MCF 10A (cell line): ENCODE data around the gene MYO9A. TPM values are rescaled to one million over a fixed set of nuclear protein-coding genes. Genes with fewer than 3 reads are reported as not detected.

Experiments
- Bru-seq: library from RNA; stranded (reverse); fragments of 400-500 nt; gene quantifications from one replicate; lab custom pipeline; 2021; lab: Mats Ljungman, UMichigan
- BruChase-seq, 2 experiments: library from RNA; stranded (reverse); fragments of 400-500 nt; gene quantifications; one replicate each; lab custom pipeline; 2021; lab: Mats Ljungman, UMichigan
- BruUV-seq: library from RNA; stranded (reverse); fragments of 400-500 nt; replicated peaks from 2 replicates; lab custom pipeline; 2021; lab: Mats Ljungman, UMichigan
- CTCF ChIA-PET: fragments of 300-600 bp; sonication (Branson Sonifier 250); formaldehyde crosslinking; extraction: SDS; loops from one replicate; lab custom pipeline; 2021; ENCODE audit warnings: antibody characterized with exemption, inconsistent platforms; lab: Yijun Ruan, JAX
- POLR2A ChIA-PET: fragments of 300-600, 350-650 bp; sonication (Branson Sonifier 250); formaldehyde crosslinking; extraction: SDS; loops from one replicate; lab custom pipeline; 2020; ENCODE audit warnings: antibody characterized with exemption, inconsistent platforms; lab: Yijun Ruan, JAX
- DNase-seq: peaks from one replicate; pipeline ENCODE4 v3.0.0-alpha.2; 2018; ENCODE audit not compliant: unreplicated experiment
- H3K27ac Mint-ChIP-seq: one replicate; pipeline ENCODE4 v1.8.0; 2022; ENCODE audit warnings: mild to moderate bottlenecking, low read depth, mixed read lengths; ENCODE audit not compliant: unreplicated experiment
- H3K27me3 Mint-ChIP-seq: one replicate; pipeline ENCODE4 v1.8.0; 2022; ENCODE audit warnings: mixed read lengths; ENCODE audit not compliant: insufficient read depth, unreplicated experiment
- H3K36me3 Mint-ChIP-seq: one replicate; pipeline ENCODE4 v1.8.0; 2022; ENCODE audit warnings: mild to moderate bottlenecking, moderate library complexity, mixed read lengths; ENCODE audit not compliant: insufficient read depth, unreplicated experiment
- H3K4me1 Mint-ChIP-seq: one replicate; pipeline ENCODE4 v1.8.0; 2022; ENCODE audit warnings: mixed read lengths; ENCODE audit not compliant: insufficient read depth, unreplicated experiment
- H3K4me3 Mint-ChIP-seq: one replicate; pipeline ENCODE4 v1.8.0; 2022; ENCODE audit warnings: mild to moderate bottlenecking, moderate library complexity, mixed read lengths; ENCODE audit not compliant: unreplicated experiment
- H3K9me3 Mint-ChIP-seq: one replicate; pipeline ENCODE4 v1.8.0; 2022; ENCODE audit warnings: mixed read lengths; ENCODE audit not compliant: unreplicated experiment
- intact Hi-C: fragments of 100-400 bp; cut with micrococcal nuclease; formaldehyde crosslinking; loops from 2 replicates; pipeline ENCODE4 v1.14.1; 2022
- long read RNA-seq: library from polyadenylated mRNA; stranded (forward); transcript quantifications from one replicate; pipeline ENCODE4 v2.0.0, GENCODE V29; 2022
- total RNA-seq: library from RNA; stranded (reverse); gene quantifications from 2 replicates; pipeline ENCODE4 v1.2.3, GENCODE V29; 2022
- TF ChIP-seq, protein P1 (sequence below): fragments of 200-600 bp; IDR thresholded peaks from one replicate; pipeline ENCODE4 v1.8.0; 2022; ENCODE audit warnings: antibody characterized with exemption, mild to moderate bottlenecking; ENCODE audit not compliant: unreplicated experiment

MYO9A gene, protein sequence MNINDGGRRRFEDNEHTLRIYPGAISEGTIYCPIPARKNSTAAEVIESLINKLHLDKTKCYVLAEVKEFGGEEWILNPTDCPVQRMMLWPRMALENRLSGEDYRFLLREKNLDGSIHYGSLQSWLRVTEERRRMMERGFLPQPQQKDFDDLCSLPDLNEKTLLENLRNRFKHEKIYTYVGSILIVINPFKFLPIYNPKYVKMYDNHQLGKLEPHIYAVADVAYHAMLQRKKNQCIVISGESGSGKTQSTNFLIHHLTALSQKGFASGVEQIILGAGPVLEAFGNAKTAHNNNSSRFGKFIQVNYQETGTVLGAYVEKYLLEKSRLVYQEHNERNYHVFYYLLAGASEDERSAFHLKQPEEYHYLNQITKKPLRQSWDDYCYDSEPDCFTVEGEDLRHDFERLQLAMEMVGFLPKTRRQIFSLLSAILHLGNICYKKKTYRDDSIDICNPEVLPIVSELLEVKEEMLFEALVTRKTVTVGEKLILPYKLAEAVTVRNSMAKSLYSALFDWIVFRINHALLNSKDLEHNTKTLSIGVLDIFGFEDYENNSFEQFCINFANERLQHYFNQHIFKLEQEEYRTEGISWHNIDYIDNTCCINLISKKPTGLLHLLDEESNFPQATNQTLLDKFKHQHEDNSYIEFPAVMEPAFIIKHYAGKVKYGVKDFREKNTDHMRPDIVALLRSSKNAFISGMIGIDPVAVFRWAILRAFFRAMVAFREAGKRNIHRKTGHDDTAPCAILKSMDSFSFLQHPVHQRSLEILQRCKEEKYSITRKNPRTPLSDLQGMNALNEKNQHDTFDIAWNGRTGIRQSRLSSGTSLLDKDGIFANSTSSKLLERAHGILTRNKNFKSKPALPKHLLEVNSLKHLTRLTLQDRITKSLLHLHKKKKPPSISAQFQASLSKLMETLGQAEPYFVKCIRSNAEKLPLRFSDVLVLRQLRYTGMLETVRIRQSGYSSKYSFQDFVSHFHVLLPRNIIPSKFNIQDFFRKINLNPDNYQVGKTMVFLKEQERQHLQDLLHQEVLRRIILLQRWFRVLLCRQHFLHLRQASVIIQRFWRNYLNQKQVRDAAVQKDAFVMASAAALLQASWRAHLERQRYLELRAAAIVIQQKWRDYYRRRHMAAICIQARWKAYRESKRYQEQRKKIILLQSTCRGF (N-terminal part only)
- total RNA-seq (29.7 and 40.8 TPM in 2 replicates), Bru-seq, nascent RNA (percentile 75 among the genes with signal in this experiment), BruChase-seq, experiment 1, labeled RNA remaining after a 6-hour chase (percentile 72 among the genes with signal in this experiment), BruChase-seq, experiment 2, labeled RNA remaining after a 2-hour chase (percentile 73 among the genes with signal in this experiment)
- long read RNA-seq, partial matches to known transcripts, result 4 of 13 reads
- long read RNA-seq, other reads (novel, unspliced or antisense), result 9 of 13 reads

DNA sequence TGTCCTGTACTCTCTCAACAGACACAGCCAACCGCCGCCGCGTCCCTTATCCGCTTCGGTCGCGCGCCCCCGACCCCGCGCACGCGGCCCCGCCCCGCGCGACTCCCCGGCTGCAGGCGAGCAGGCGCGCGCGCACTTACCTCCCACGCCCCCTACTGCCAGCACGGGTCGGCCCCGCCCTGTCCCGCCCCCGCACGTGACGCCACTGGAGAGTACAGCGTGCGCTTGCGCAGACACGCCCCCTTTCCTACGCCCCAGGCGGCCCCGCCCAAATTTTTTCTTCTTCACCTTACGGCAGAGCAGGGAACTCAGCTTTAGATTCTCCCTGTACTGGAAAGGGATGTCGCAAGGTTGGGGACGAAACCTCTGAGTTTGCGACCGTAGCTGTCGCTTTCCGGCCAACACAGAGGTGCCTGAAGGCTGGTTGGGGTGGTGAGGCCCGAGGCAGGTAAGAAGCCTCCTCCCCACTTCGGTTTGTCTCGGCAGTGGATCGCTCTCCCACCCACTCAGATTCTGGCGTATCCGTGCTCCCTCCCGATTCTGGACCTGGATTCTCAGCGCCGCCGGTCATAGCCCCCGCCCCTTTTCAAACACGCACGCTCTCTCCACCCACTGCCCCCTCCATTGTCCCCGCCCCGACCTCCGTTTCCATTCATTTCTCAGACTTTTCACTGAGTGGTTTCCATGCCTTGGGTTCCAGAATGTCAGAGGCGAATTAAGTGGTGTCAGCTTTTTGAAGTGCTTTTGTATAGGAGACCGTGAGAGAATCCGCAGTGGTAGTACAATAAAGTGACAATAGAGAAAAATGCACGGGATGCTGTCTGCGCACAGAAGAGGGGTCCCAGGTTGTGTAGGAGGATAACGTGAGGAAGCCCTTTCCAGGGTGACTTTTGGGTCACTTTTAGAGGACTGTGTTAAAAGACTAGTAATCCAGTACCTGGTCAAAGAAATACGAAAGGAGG, at the start of gene MYO9A, which contains the start of gene SENP8:
TSS of gene MYO9A (minus strand) at position 134 of the 962 bp plus-strand sequence. CDS start 71,587 bp downstream, outside the sequence.
TSS of gene SENP8 (plus strand) at position 387 of the 962 bp plus-strand sequence. CDS start 21,221 bp downstream, outside the sequence.
- peaks cover 6% of the 10 kb centered on the region for H3K36me3 Mint-ChIP-seq
- H3K4me3 Mint-ChIP-seq, result peak within 1 kb of the TSS; percentile 100
- peak; percentile 98 for DNase-seq
- TSS peak; percentile 77 for BruUV-seq
- H3K9me3 Mint-ChIP-seq, result no peaks in the 10 kb centered on the region
- H3K4me1 Mint-ChIP-seq, result peaks cover 50% of the 10 kb centered on the region
- CTCF ChIA-PET, result interaction anchor here (0.5 to 1.3 kb wide), 4 partner anchors 12 to 1569 kb away, joined by 3 to 6 read pairs (median 3); no protein-coding TSS in a partner anchor
- POLR2A ChIA-PET, result interaction anchor here (0.6 to 2.4 kb wide), 10 partner anchors 10 to 126 kb away, joined by 3 to 10 read pairs (median 4); partner anchors contain the start of genes GRAMD2A and PKM
- peak within 1 kb of the TSS; percentile 99 for H3K27ac Mint-ChIP-seq
- intact Hi-C loops, result no loop called here
- no peaks in the 10 kb centered on the region for H3K27me3 Mint-ChIP-seq
- TF ChIP-seq, protein P1, sequence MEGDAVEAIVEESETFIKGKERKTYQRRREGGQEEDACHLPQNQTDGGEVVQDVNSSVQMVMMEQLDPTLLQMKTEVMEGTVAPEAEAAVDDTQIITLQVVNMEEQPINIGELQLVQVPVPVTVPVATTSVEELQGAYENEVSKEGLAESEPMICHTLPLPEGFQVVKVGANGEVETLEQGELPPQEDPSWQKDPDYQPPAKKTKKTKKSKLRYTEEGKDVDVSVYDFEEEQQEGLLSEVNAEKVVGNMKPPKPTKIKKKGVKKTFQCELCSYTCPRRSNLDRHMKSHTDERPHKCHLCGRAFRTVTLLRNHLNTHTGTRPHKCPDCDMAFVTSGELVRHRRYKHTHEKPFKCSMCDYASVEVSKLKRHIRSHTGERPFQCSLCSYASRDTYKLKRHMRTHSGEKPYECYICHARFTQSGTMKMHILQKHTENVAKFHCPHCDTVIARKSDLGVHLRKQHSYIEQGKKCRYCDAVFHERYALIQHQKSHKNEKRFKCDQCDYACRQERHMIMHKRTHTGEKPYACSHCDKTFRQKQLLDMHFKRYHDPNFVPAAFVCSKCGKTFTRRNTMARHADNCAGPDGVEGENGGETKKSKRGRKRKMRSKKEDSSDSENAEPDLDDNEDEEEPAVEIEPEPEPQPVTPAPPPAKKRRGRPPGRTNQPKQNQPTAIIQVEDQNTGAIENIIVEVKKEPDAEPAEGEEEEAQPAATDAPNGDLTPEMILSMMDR, result no peak

DNA sequence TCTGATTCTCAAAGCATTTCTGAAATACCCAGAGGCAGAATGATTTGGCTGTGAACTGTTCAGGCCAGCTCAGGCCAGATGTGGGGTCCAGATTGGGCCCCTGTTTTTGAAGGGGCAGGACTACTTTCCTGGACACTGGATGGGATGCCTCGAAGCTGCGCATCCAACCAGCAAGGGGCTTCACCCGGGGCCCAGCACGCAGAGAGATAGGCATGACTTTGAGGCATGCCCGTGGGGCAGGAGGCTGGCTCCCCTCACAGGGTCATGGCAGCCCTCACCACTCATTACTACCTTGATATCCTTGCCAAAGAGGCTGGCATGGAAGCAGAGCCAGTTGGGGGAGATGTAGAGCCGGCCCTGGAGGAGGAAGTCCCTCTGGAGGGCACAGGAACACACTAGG, 49.5 kb upstream of the MYO9A start:
- Mint-ChIP-seq H3K27me3 (no peaks in the 10 kb centered on the region), H3K36me3 (peaks cover 6% of the 10 kb centered on the region), H3K4me3 (no peak overlapping the region), H3K9me3 (no peaks in the 10 kb centered on the region), H3K4me1 (peaks cover 22% of the 10 kb centered on the region), H3K27ac (peak overlapping the region; percentile 95)
- POLR2A ChIA-PET, result no interaction called here
- TF ChIP-seq, protein P1, result no peak
- CTCF ChIA-PET, result interaction anchor here (2.8 kb wide), 1 partner anchor 11 kb away, joined by 17 read pairs; no protein-coding TSS in a partner anchor
- DNase-seq, result no peak
- intact Hi-C loops, result no loop called here
- BruUV-seq, result no TSS peak

DNA sequence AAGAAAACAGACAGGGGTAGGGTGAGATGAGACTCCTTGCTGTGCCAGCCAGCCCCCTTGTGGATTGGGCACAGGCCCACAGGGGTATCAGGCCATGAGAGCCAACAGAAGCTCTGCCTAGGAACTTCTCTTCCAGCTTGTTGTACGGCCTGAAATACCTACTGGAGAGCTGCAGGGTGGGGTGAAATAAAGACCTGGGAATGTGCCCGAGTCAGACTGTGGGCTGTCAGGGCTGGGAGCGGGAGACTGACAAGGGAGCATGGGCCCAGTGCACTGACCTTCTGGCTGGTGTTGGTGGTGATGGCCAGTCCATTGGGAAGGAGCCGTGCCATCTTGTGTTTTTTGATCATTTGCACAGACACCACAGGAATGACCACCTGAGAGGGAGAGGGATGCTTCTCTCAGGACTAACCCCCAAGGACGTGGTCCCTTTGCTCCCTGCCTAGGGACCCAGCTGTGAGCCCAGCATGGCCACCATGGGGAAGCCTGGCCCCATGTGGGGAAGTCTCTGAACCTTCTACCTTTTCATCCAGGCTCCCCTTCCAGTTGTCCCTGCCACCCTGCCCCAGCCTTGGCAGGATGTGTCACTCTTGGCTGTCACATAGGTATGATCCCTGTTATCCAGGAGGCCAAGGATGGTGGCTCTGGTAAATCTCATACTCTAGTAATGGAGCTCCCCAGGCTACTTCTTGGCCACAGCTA, 48.9 kb upstream of the MYO9A start:
- Mint-ChIP-seq H3K27me3 (no peaks in the 10 kb centered on the region), H3K9me3 (no peaks in the 10 kb centered on the region), H3K27ac (no peak overlapping the region), H3K4me1 (peaks cover 22% of the 10 kb centered on the region), H3K4me3 (no peak overlapping the region), H3K36me3 (peaks cover 6% of the 10 kb centered on the region)
- DNase-seq, result no peak
- intact Hi-C loops, result no loop called here
- ChIA-PET CTCF (interaction anchor here (2.8 kb wide), 1 partner anchor 11 kb away, joined by 17 read pairs; no protein-coding TSS in a partner anchor), POLR2A (no interaction called here)
- TF ChIP-seq, protein P1, result no peak
- BruUV-seq, result no TSS peak
